Stimulated activated naive CD8-positive, alpha-beta T cell treated with anti-CD3 and anti-CD28 coated beads, Interleukin-15, amount 100 ng/mL, for 72 hours (primary cell): ENCODE measurements around the gene PLET1.

Experiments
- ATAC-seq: fragments of 150-1000 bp; cut with Tn5 transposase; 2 replicates; pipeline ENCODE4 v1.10.0; 2021; ENCODE audit warnings: mild to moderate bottlenecking, moderate library complexity
- DNase-seq, 2 donors: peaks; one replicate each; pipeline ENCODE4 v3.0.0; 2021 to 2022
- H3K27ac Mint-ChIP-seq, 2 donors: one replicate each; pipeline ENCODE4 v1.8.0; 2022; ENCODE audit warnings: mild to moderate bottlenecking in 2 of 2, mixed read lengths in 2 of 2, moderate library complexity in 2 of 2
- H3K27me3 Mint-ChIP-seq: one replicate; pipeline ENCODE4 v1.8.0; 2022; ENCODE audit warnings: mixed read lengths
- H3K4me1 Mint-ChIP-seq: one replicate; pipeline ENCODE4 v1.8.0; 2022; ENCODE audit warnings: mild to moderate bottlenecking, mixed read lengths
- H3K4me3 Mint-ChIP-seq, 2 donors: one replicate each; pipeline ENCODE4 v1.8.0; 2022; ENCODE audit warnings: mild to moderate bottlenecking in 2 of 2, mixed read lengths in 2 of 2, moderate library complexity in 1 of 2
- H3K9me3 Mint-ChIP-seq, 2 donors: one replicate each; pipeline ENCODE4 v1.8.0; 2022; ENCODE audit warnings: mixed read lengths in 2 of 2

Gene PLET1

DNA sequence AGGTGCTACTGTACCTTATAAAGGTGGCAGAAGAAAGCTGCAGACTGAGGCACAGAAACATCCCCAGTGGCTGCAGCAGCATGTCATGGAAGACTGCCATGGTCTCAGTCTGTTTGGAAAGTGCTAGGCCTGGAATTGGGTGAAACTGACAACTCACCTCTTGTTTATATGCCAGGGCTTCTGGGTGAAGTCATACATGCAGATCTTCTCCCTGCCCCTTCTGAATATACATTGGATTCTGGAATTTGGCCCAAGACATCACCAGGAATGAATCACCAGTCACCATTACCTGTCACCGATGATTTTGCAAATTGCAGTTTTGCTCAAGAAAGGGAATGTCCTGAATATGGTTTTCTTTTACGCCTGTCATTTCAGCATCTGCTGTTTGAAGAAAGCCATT is at the start of gene PLET1:
PLET1 (minus strand) TSS at position 371 of the 400 bp plus-strand sequence; CDS start at position 100, 271 bp downstream.
- no peak for DNase-seq
- ATAC-seq: no peak
- H3K27ac Mint-ChIP-seq: no peak within 1 kb of the TSS
- no peaks in the 10 kb centered on the region for H3K4me1 Mint-ChIP-seq
- H3K27me3 Mint-ChIP-seq: no peaks in the 10 kb centered on the region
- no peak within 1 kb of the TSS for H3K4me3 Mint-ChIP-seq
- no peaks in the 10 kb centered on the region for H3K9me3 Mint-ChIP-seq

GRCh38 chr11:112310419-112310818 is 49.8 kb upstream of the PLET1 start:
- no peak for DNase-seq
- ATAC-seq: no peak
- H3K4me1 Mint-ChIP-seq: peaks cover 7% of the 10 kb centered on the region
- peaks cover 6 to 10% of the 10 kb centered on the region in 2 donors for H3K9me3 Mint-ChIP-seq
- H3K4me3 Mint-ChIP-seq: no peak overlapping the region
- no peak overlapping the region for H3K27ac Mint-ChIP-seq
- H3K27me3 Mint-ChIP-seq: no peaks in the 10 kb centered on the region

DNA sequence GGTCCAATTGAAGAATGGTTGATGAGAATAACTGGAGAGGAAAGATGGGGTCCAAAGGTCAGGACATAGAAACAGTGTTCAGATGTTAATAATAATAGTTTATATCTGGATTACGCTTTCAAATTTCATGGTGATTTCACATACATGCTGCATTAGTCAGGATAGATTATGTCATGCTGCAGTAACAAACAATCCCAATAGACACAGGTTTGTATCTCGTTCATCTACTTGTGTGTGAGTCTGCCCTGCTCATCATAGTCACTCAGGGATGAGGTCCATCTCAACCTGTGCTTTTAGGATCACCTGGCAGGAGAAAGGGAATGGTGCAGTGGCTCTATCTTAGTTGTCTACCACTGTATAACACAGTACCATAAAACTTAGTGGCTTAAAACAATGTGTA is 48.0 kb upstream of the PLET1 start:
- Mint-ChIP-seq H3K4me1 (peaks cover 18% of the 10 kb centered on the region), H3K27me3 (no peaks in the 10 kb centered on the region), H3K27ac (no peak overlapping the region), H3K4me3 (no peak overlapping the region), H3K9me3 (peaks cover 6 to 10% of the 10 kb centered on the region in 2 donors)
- no peak for ATAC-seq
- no peak for DNase-seq

DNA sequence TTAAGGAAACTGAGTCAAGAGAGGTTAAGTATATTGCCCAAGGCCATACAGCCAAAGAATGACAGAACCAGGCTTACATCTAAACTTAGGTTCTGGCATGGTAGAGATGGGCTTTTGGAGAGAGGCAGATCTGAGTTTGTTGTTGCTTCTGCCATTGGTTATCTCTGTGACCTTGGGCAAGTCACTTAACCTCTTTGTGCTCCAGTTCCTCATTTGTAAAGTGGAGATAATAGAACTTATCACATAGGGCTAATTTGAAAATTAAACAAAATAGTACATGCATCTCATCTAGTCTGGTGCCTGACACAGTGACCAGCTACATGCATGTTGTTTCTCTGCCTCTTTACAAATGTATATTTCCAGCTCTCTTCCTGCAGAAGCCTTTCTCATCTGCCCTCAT is 47.0 kb upstream of the PLET1 start:
- peaks cover 18% of the 10 kb centered on the region for H3K4me1 Mint-ChIP-seq

GRCh38 chr11:112306230-112306629 is 45.6 kb upstream of the PLET1 start:
- DNase-seq (no peak), ATAC-seq (no peak)
- Mint-ChIP-seq H3K4me3 (no peak overlapping the region), H3K27ac (no peak overlapping the region), H3K9me3 (peaks cover 6 to 10% of the 10 kb centered on the region in 2 donors), H3K4me1 (peaks cover 26% of the 10 kb centered on the region), H3K27me3 (no peaks in the 10 kb centered on the region)

More for the DNA sequence above, 47.0 kb upstream of the PLET1 start:
- Mint-ChIP-seq H3K27me3 (no peaks in the 10 kb centered on the region), H3K4me3 (no peak overlapping the region), H3K27ac (no peak overlapping the region), H3K9me3 (peaks cover 6 to 10% of the 10 kb centered on the region in 2 donors)
- no peak for DNase-seq
- ATAC-seq: no peak

GRCh38 chr11:112304914-112305313 is 44.3 kb upstream of the PLET1 start:
- DNase-seq (no peak), ATAC-seq (peak; percentile 55)
- Mint-ChIP-seq H3K4me1 (peaks cover 28% of the 10 kb centered on the region), H3K4me3 (no peak overlapping the region), H3K9me3 (peaks cover 6 to 10% of the 10 kb centered on the region in 2 donors), H3K27ac (peak overlapping the region in 1 of 2 donors; percentile 80), H3K27me3 (no peaks in the 10 kb centered on the region)

- DNase-seq: no peak
- Mint-ChIP-seq H3K27ac (peak overlapping the region in 1 of 2 donors; percentile 75), H3K9me3 (peaks cover 5 to 7% of the 10 kb centered on the region in 2 donors), H3K4me1 (peaks cover 37% of the 10 kb centered on the region), H3K4me3 (no peak overlapping the region), H3K27me3 (no peaks in the 10 kb centered on the region)
- no peak for ATAC-seq
Observed at GRCh38 chr11:112303616-112304015, 43.0 kb upstream of the PLET1 start.

DNA sequence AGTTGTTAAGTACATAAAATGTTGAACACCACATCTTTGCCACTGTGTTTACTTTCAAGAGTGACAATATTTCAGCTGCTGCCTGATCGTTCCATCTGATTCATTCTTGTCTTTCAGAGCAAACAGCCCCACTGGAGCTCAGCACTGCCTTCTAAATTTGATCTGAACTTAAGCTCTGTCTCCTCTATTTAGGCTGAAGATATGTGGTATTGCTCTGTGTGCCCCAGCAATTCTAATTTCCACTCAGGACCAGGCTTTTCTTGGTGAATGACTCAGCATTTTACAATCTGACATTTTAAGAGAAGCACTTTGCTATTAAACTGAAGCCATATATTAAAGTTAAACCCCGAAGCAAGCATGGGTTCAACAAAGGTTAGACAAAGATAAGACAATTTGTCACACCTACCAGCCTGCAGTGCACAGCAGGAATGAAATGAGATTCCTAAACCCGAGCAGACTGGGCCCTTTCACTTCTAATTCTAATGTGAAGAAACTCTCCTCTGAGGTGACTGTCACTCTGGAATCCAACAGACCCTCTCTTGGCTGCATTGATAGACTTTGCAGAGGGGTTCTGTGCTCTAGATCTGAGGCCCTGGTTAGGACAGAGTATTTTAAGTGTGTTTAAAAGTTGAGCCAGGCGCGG is 41.7 kb upstream of the PLET1 start:
- no peak overlapping the region for H3K4me3 Mint-ChIP-seq
- ATAC-seq (no peak), DNase-seq (no peak)
- H3K9me3 Mint-ChIP-seq: no peaks in the 10 kb centered on the region
- H3K4me1 Mint-ChIP-seq: peaks cover 49% of the 10 kb centered on the region
- H3K27ac Mint-ChIP-seq: peak overlapping the region in 1 of 2 donors; percentile 84
- H3K27me3 Mint-ChIP-seq: no peaks in the 10 kb centered on the region

DNA sequence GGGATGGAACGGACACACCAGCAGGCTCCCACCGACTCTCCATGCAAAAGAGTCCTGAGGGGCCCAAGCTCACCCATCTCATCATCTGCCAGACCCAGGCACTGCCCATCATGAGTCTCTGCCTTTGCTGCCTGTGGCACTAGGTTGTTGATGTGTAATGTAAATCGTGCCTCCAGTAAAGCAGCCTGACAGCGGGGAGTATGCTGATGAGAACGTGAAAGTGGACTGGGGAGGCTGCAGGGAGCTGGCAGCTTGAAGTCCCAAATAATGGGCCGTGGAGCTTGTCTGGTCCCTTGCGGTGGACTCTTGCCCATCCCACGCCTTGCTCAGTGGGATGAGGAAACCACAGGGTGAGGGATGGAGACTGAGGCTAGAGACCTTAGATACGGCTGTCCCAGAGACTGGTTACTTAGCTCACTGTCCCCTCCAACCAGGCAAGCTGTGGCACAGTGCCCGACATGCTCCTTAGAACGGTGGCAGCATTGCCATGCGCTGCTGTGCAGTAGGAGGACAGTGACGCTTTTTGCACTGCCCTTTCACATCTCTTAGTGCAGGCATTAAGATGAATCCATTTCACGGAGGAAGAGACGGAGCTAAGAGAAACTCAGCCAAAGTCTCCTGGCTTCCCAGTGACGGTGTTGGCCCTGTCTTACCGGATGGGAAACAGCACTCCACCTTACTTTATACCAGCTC is 39.6 kb upstream of the PLET1 start:
- H3K4me1 Mint-ChIP-seq: peaks cover 61% of the 10 kb centered on the region
- ATAC-seq: no peak
- H3K27ac Mint-ChIP-seq: no peak overlapping the region
- H3K9me3 Mint-ChIP-seq: no peaks in the 10 kb centered on the region
- H3K4me3 Mint-ChIP-seq: no peak overlapping the region
- no peak for DNase-seq
- no peaks in the 10 kb centered on the region for H3K27me3 Mint-ChIP-seq

DNA sequence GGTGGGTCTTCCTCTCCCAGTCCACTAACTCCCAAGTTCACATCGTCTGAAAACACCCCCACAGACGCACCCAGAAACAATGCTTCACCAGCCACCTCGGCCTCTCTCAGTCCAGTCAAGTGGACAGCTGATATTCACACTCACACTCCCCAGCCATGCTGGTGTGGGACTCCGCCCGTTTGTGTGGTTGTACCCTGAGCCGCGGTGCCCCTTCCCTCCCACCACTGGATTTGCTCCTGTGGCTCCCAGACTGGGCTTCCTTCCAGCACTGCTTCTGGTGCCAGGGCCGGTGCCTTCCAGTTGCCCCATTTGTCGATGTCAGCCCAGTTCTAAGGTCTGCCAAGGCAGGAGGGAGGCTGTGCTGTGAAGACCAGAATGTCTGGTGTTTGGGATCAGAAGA is 37.9 kb upstream of the PLET1 start:
- DNase-seq (no peak), ATAC-seq (no peak)
- H3K27me3 Mint-ChIP-seq: no peaks in the 10 kb centered on the region
- H3K4me1 Mint-ChIP-seq: peaks cover 46% of the 10 kb centered on the region
- no peak overlapping the region for H3K27ac Mint-ChIP-seq
- no peaks in the 10 kb centered on the region for H3K9me3 Mint-ChIP-seq
- no peak overlapping the region for H3K4me3 Mint-ChIP-seq

DNA sequence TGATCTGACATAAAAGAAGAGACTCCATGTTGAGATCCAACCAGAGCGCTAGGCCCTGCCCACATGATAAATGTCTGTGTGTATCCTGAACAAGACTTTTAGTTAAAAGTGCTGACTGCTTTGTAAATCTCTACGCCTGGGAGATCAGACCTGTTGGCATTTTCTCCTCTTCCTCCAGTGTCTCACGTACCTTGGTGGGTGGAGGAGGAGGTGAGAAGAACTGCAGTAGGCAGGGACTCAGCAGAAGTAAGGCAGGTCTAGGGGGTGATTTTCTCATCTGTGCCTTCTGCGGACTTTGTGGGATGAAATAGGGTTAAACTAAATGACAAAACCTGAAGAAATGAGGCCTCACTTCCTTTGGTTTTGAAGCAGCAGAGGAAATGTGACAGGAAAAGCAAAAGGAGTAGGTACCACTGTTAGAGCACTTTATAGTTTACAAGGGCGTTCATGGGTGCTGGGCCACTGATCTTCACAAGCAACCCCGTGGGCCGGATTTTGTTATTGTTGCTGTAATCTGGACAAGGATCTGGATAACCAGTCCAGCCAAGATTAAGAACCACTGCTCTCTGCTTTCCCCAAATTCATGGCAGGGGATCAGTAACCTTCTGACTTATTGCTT is 36.7 kb upstream of the PLET1 start:
- ATAC-seq (peak; percentile 95), DNase-seq (peak; percentile 14 to 52)
- Mint-ChIP-seq H3K4me3 (peak overlapping the region; percentile 30 to 44), H3K27me3 (no peaks in the 10 kb centered on the region), H3K4me1 (peaks cover 46% of the 10 kb centered on the region), H3K27ac (peak overlapping the region; percentile 56 to 83), H3K9me3 (no peaks in the 10 kb centered on the region)

DNA sequence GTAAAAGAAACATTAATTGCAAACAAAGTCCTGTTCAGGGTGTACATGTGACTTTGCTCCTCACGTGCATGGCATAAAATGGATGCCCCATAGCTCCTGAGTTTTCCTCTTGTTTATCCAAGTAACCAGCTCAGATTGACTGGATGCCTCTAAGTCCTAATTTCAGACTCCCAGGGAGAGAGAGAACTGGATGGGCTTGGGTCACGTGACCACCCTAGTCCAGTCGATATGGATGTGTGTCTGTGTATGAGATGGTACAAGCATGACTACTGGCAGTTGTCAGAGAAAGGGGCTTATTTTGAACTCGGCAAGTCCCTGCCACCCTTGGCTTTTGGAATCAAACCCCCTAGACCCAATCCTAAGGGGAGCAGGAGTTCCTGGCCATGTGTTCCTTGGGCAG is 35.4 kb upstream of the PLET1 start:
- no peaks in the 10 kb centered on the region for H3K27me3 Mint-ChIP-seq
- H3K4me1 Mint-ChIP-seq: peaks cover 42% of the 10 kb centered on the region
- no peak overlapping the region for H3K27ac Mint-ChIP-seq
- DNase-seq (no peak), ATAC-seq (no peak)
- no peaks in the 10 kb centered on the region for H3K9me3 Mint-ChIP-seq
- no peak overlapping the region for H3K4me3 Mint-ChIP-seq

DNA sequence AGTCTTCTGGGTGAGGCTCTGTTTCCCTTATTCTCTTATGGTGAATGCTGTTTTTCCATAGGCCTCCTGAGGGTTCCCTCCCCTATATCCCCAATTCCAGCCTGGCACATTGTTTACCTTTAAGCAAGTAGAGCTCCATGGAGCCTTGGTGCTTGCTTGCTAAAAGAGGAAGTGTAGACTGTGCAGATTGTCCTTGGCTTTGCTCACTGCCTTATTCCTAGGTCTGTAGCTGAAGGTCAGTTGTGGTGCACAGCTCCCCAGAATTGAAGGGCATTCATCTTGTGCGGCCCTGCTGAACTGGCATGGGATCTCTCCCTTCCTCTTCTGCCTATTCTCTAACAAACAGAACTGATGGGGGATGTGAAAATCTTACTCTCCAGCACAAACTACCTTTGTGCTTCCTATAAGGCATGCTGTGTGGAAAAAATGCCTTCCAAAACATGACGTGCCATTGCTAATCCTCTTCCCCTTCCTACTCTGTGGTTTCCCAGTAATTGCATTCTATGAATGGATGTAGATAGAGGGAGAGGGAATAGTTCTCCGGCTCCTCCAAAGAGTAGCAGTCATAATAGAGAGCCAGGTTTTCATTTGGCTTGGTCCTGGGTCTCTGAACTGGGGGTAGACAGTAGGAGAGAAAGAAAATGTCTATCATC is 34.2 kb upstream of the PLET1 start:
- Mint-ChIP-seq H3K27me3 (no peaks in the 10 kb centered on the region), H3K27ac (no peak overlapping the region), H3K9me3 (no peaks in the 10 kb centered on the region), H3K4me3 (no peak overlapping the region), H3K4me1 (peaks cover 42% of the 10 kb centered on the region)
- ATAC-seq (no peak), DNase-seq (no peak)

- Mint-ChIP-seq H3K4me3 (no peak overlapping the region), H3K4me1 (peaks cover 41% of the 10 kb centered on the region), H3K27ac (no peak overlapping the region), H3K27me3 (peaks cover under 1% of the 10 kb centered on the region), H3K9me3 (no peaks in the 10 kb centered on the region)
- DNase-seq (no peak), ATAC-seq (no peak)
Observed at GRCh38 chr11:112293614-112294013, 33.0 kb upstream of the PLET1 start.

DNA sequence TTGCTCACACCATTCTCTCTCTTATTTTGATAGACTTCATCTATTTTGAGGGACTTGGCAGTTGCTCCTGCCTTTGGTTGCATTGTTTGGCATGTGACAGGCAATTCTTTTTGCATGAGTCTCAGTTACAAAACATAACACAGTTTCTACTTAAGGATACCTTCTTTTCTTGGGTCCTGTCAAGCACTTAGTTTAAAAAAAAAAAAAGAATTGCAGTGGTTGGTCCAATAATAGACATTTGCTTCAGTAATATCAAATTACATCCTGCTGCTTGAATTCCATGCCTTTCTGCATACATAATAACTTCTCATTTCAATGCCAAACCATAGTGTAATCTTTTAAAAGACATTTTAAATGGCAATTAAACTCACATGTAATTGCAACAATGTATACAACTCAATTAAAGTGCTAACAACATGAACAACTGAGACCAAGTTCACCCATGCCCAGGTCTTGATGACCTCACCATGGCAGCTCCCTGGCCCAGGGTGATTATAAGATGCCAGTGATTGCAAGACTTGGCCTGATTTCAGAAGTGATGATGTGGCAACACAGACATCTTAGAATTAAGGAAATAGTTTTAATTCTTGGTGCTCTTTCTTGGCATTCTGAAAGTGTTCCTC is 32.2 kb upstream of the PLET1 start:
- DNase-seq (no peak), ATAC-seq (no peak)
- no peak overlapping the region for H3K4me3 Mint-ChIP-seq
- H3K4me1 Mint-ChIP-seq: peaks cover 33% of the 10 kb centered on the region
- H3K27ac Mint-ChIP-seq: no peak overlapping the region
- H3K27me3 Mint-ChIP-seq: peaks cover 8% of the 10 kb centered on the region
- H3K9me3 Mint-ChIP-seq: no peaks in the 10 kb centered on the region
